SK-N-MC (cell line): Measurements from ENCODE around the gene PRKRIP1.

Experiments used
- EZH2 ChIP-seq: fragments of 200-600 bp; sonication (generic); IDR thresholded peaks from one replicate; pipeline ENCODE4 v1.6.1; 2017; ENCODE audit warnings: antibody characterized with exemption
- POLR2AphosphoS5 ChIP-seq: IDR thresholded peaks from 2 replicates; pipeline ENCODE4 v1.6.1; 2012; ENCODE audit warnings: mild to moderate bottlenecking, low read depth, low read length, borderline replicate concordance

GRCh38 chr7:102451371-102452054 lies 55.4 kb downstream of the PRKRIP1 start:
- no peak for TF ChIP-seq POLR2AphosphoS5
- TF ChIP-seq EZH2: no peak
